Kidney epithelial cell (primary cell): ENCODE data around the gene STK17B. TPM values are rescaled to one million over a fixed set of nuclear protein-coding genes. Genes with fewer than 3 reads are reported as not detected.
A peak's percentile ranks its signal among the peaks of the same experiment; 100 is the strongest.

ENCODE experiments used
- DNase-seq: peaks from one replicate; pipeline ENCODE4 v3.0.0-alpha.2; 2010; ENCODE audit warnings: low read depth
- H3K27me3 ChIP-seq: 2 replicates; pipeline ENCODE4 v1.6.0; 2011; ENCODE audit warnings: low read length; ENCODE audit not compliant: control insufficient read depth, insufficient read depth
- H3K36me3 ChIP-seq: 2 replicates; pipeline ENCODE4 v1.5.1; 2011; ENCODE audit warnings: low read length; ENCODE audit not compliant: control insufficient read depth, insufficient read depth
- H3K4me3 ChIP-seq: 2 replicates; pipeline ENCODE4 v1.5.1; 2011; ENCODE audit warnings: low read depth, mild to moderate bottlenecking, control low read depth, low read length
- CTCF ChIP-seq: IDR thresholded peaks from 2 replicates; pipeline ENCODE4 v1.5.1; 2011; ENCODE audit warnings: mild to moderate bottlenecking, moderate library complexity, low read length, control low read depth, inconsistent platforms; ENCODE audit not compliant: insufficient read depth, poor library complexity, severe bottlenecking
- total RNA-seq: library from RNA; depleted of rRNA; stranded (reverse); fragments of >200 nt; gene quantifications from 2 replicates; pipeline ENCODE4 v1.2.3, GENCODE V29; 2015

Gene STK17B
- total RNA-seq, 1 donor from 2014 or later: 8.2 TPM

- H3K27me3 ChIP-seq: no peaks in the 10 kb centered on the region
- peaks cover 1% of the 10 kb centered on the region for H3K36me3 ChIP-seq
- TF ChIP-seq CTCF: no peak
- H3K4me3 ChIP-seq: no peak overlapping the region
- DNase-seq: no peak
These were observed 31.2 kb downstream of the STK17B start for GRCh38 chr2:196140213-196140612.

DNA sequence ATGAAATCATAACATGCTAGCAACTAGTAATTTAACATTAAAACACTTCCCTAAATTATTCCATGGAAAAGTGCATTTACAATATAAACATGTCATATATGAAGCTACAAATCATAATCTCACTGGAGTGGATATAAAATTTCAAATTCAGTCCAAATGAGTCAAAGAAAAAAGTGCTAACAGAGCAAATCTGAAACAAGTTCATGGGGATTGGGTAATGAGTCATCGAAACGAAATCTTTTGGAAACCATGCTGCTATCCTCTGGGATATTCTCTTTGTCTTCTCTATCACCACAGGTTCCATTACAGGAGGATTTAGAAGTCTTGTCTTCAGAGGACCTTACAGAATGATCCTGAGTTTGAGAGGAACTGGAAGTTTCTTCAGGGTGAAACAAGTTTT lies 34.1 kb downstream of the STK17B start:
- no peaks in the 10 kb centered on the region for H3K36me3 ChIP-seq
- H3K27me3 ChIP-seq: no peaks in the 10 kb centered on the region
- H3K4me3 ChIP-seq: no peak overlapping the region
- no peak for TF ChIP-seq CTCF
- DNase-seq: no peak

DNA sequence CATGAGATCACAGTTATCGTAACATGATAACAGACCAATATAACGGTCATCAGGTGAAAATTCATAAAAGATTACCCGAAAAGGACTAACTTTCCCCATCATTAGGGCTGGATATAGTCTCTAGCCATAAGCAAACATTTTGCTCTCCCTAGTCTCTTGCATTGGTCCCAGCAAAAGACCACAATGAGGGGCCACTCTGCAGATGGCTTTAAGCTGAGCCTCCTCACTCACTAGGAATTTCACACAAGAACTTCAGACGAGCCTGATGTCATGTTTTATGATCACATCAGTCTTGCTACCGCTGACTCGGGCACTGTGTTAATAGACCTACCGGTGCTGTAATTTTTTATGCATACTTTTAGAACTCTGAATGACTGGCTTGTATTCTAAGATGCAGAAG lies 35.2 kb downstream of the STK17B start:
- no peak for DNase-seq
- Histone ChIP-seq H3K4me3 (no peak overlapping the region), H3K27me3 (no peaks in the 10 kb centered on the region), H3K36me3 (no peaks in the 10 kb centered on the region)
- TF ChIP-seq CTCF: no peak

GRCh38 chr2:196131949-196132925 lies 39.1 kb downstream of the STK17B start:
- H3K27me3 ChIP-seq: no peaks in the 10 kb centered on the region
- no peak for DNase-seq
- no peak overlapping the region for H3K4me3 ChIP-seq
- no peaks in the 10 kb centered on the region for H3K36me3 ChIP-seq
- no peak for TF ChIP-seq CTCF

DNA sequence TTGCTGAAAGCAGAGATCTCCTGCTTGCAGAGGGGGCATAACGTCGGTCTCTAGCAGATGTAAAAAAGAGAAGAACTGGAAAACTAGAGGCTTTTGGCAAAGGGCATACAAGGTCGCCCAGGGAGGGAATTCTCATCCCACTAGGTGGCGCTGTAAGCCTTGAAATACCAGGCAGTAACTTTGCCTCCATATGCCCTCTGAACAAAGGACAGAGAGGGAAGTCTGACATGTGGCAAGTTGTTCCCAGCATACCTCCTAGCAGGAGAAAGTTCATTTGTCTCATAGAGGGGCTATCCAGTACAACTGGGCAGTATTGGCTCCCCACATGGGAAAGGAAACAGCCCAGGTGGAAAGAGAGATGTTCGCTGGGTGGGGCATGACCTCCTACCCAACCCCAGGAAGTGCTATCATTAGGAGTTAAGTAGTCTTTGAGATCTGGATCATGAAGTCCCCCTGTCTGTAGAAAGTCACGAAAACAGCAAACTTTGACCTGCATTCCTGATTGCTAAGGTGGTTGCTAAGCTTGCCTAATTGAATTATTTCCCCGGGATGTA lies 39.9 kb downstream of the STK17B start:
- H3K4me3 ChIP-seq: no peak overlapping the region
- no peaks in the 10 kb centered on the region for H3K27me3 ChIP-seq
- H3K36me3 ChIP-seq: no peaks in the 10 kb centered on the region
- peak; percentile 18 for TF ChIP-seq CTCF
- DNase-seq: no peak
